Keratinocyte (primary cell): ENCODE measurements around the gene CECR2. TPM values are rescaled to one million over a fixed set of nuclear protein-coding genes. Genes with fewer than 3 reads are reported as not detected.

Experiments used
- DNase-seq: peaks from one replicate; pipeline ENCODE4 v3.0.0-alpha.2; 2011; ENCODE audit warnings: low read depth, missing footprints, low spot score
- FAIRE-seq: peaks from 2 replicates; lab custom pipeline; 2011; peaks lifted over from hg19 to GRCh38; lab: Jason Lieb, UNC
- H2AFZ ChIP-seq: 2 replicates; pipeline ENCODE4 v1.6.0; 2012; ENCODE audit warnings: low read length, control low read depth, inconsistent platforms; ENCODE audit not compliant: control insufficient read depth
- H3K27ac ChIP-seq: 2 replicates; pipeline ENCODE4 v1.5.1; 2011; ENCODE audit warnings: low read length; ENCODE audit not compliant: control insufficient read depth, insufficient read depth
- H3K27me3 ChIP-seq: 3 replicates; pipeline ENCODE4 v1.6.0; 2011; ENCODE audit warnings: low read length; ENCODE audit not compliant: control insufficient read depth, insufficient read depth; ENCODE audit errors: extremely low read depth
- H3K36me3 ChIP-seq, 2 experiments: 2 replicates in 1 of 2; 3 replicates in 1 of 2; pipeline ENCODE4 v1.5.1; 2011; ENCODE audit warnings: low read length in 2 of 2, mild to moderate bottlenecking in 1 of 2; ENCODE audit not compliant: control insufficient read depth in 2 of 2, insufficient read depth in 2 of 2; ENCODE audit errors: extremely low read depth in 1 of 2
- H3K4me1 ChIP-seq: 3 replicates; pipeline ENCODE4 v1.5.1; 2011; ENCODE audit warnings: low read length; ENCODE audit not compliant: control insufficient read depth, insufficient read depth; ENCODE audit errors: extremely low read depth
- H3K4me2 ChIP-seq: 3 replicates; pipeline ENCODE4 v1.6.0; 2011; ENCODE audit warnings: low read depth, low read length; ENCODE audit not compliant: control insufficient read depth, insufficient read depth; ENCODE audit errors: extremely low read depth
- H3K4me3 ChIP-seq, 3 experiments: fragments of 200-600 bp in 1 of 3; sonication (generic) in 1 of 3; 2 replicates in 2 of 3; 3 replicates in 1 of 3; pipeline ENCODE4 v1.5.1; 2011 to 2016; ENCODE audit warnings: low read length in 3 of 3, mild to moderate bottlenecking in 3 of 3, control low read depth in 2 of 3, inconsistent platforms in 1 of 3, low read depth in 1 of 3, mixed read lengths in 1 of 3, mixed run types in 1 of 3, moderate library complexity in 1 of 3; ENCODE audit not compliant: control insufficient read depth in 2 of 3, insufficient read depth in 2 of 3; ENCODE audit errors: extremely low read depth in 1 of 3
- H3K79me2 ChIP-seq: 2 replicates; pipeline ENCODE4 v1.6.0; 2012; ENCODE audit warnings: low read length; ENCODE audit not compliant: control insufficient read depth, insufficient read depth
- H3K9ac ChIP-seq: 3 replicates; pipeline ENCODE4 v1.6.0; 2011; ENCODE audit warnings: low read length; ENCODE audit not compliant: control insufficient read depth, insufficient read depth; ENCODE audit errors: extremely low read depth
- H3K9me1 ChIP-seq: 3 replicates; pipeline ENCODE4 v1.6.0; 2011; ENCODE audit warnings: low read length; ENCODE audit not compliant: control insufficient read depth, insufficient read depth; ENCODE audit errors: extremely low read depth
- H3K9me3 ChIP-seq: 2 replicates; pipeline ENCODE4 v1.5.1; 2012; ENCODE audit warnings: low read depth, low read length; ENCODE audit not compliant: control insufficient read depth
- H4K20me1 ChIP-seq: 3 replicates; pipeline ENCODE4 v1.6.0; 2011; ENCODE audit warnings: low read length; ENCODE audit not compliant: control insufficient read depth, insufficient read depth; ENCODE audit errors: extremely low read depth
- CTCF ChIP-seq, 3 experiments: IDR thresholded peaks in 1 of 3; conservative IDR thresholded peaks in 1 of 3; optimal IDR thresholded peaks in 1 of 3; 2 replicates in 2 of 3; 3 replicates in 1 of 3; pipeline versions ENCODE3 to v1.5.1; 2011; ENCODE audit warnings: low read length in 3 of 3, mild to moderate bottlenecking in 3 of 3, moderate library complexity in 2 of 3, control low read depth in 1 of 3, inconsistent platforms in 1 of 3; ENCODE audit not compliant: insufficient read depth in 2 of 3; ENCODE audit errors: extremely low read depth in 1 of 3
- EZH2 ChIP-seq: IDR thresholded peaks from one replicate; pipeline ENCODE4 v1.6.1; 2012; ENCODE audit warnings: inconsistent platforms, mild to moderate bottlenecking, low read length, moderate library complexity
- dilution Hi-C: fragments of 300-500 bp; cut with MboI; formaldehyde crosslinking; loops from one replicate; pipeline ENCODE4 v1.7.0; 2020; ENCODE audit warnings: low sequenced_read_pairs; ENCODE audit not compliant: extremely low pct_ligation_motif_present
- polyA plus RNA-seq, 5 experiments: library from polyadenylated mRNA; depleted of rRNA in 3 of 5; stranded (reverse) in 3 of 5; stranded (forward) in 1 of 5; unstranded in 1 of 5; fragments of >200 nt; gene quantifications; 1 replicate in 1 of 5; 2 replicates in 3 of 5; 3 replicates in 1 of 5; pipeline versions ENCODE4 v1.2.1 to v1.2.3, GENCODE V29; 2011 to 2012; ENCODE audit warnings: missing spikeins in 2 of 5, low read depth in 1 of 5, low replicate concordance in 1 of 5

Gene CECR2
- polyA plus RNA-seq, 1 donor (not counting 4 experiments of a cell fraction or from before 2014, with no cell fraction given), result not detected

GRCh38 chr22:17549183-17549582, 179.9 kb downstream of the CECR2 start:
- dilution Hi-C loops, result no loop called here
- H3K4me2 ChIP-seq, result no peak overlapping the region
- DNase-seq, result no peak
- no peaks in the 10 kb centered on the region for H3K9me3 ChIP-seq
- H3K36me3 ChIP-seq, result no peaks in the 10 kb centered on the region
- H3K9me1 ChIP-seq, result no peaks in the 10 kb centered on the region
- TF ChIP-seq EZH2 (no peak), CTCF (optimal IDR thresholded peaks at IDR 0.05 in 1 of 3, IDR thresholded peaks at IDR 0.05 in 1 of 3, conservative IDR thresholded peaks at IDR 0.05 in 1 of 3; ENCODE audit: extremely low read depth in 1 of 3, insufficient read depth in 2 of 3, low read length in 3 of 3) (no peak)
- no peaks in the 10 kb centered on the region for H3K79me2 ChIP-seq
- H3K27me3 ChIP-seq, result no peaks in the 10 kb centered on the region
- no peak for FAIRE-seq
- H3K9ac ChIP-seq, result no peak overlapping the region
- no peak overlapping the region for H3K4me3 ChIP-seq
- no peaks in the 10 kb centered on the region for H4K20me1 ChIP-seq
- no peaks in the 10 kb centered on the region for H3K4me1 ChIP-seq
- H3K27ac ChIP-seq, result no peak overlapping the region
- no peak overlapping the region for H2AFZ ChIP-seq

- H4K20me1 ChIP-seq, result no peaks in the 10 kb centered on the region
- H3K79me2 ChIP-seq, result no peaks in the 10 kb centered on the region
- no peaks in the 10 kb centered on the region for H3K9me1 ChIP-seq
- no peak overlapping the region for H3K4me3 ChIP-seq
- H3K36me3 ChIP-seq, result no peaks in the 10 kb centered on the region
- FAIRE-seq, result no peak
- H3K27ac ChIP-seq, result no peak overlapping the region
- no peaks in the 10 kb centered on the region for H3K27me3 ChIP-seq
- H3K4me2 ChIP-seq, result no peak overlapping the region
- TF ChIP-seq EZH2 (no peak), CTCF (optimal IDR thresholded peaks at IDR 0.05 in 1 of 3, IDR thresholded peaks at IDR 0.05 in 1 of 3, conservative IDR thresholded peaks at IDR 0.05 in 1 of 3; ENCODE audit: extremely low read depth in 1 of 3, insufficient read depth in 2 of 3, low read length in 3 of 3) (no peak)
- no peak overlapping the region for H2AFZ ChIP-seq
- no peaks in the 10 kb centered on the region for H3K4me1 ChIP-seq
- no peak for DNase-seq
- no peak overlapping the region for H3K9ac ChIP-seq
- dilution Hi-C loops, result no loop called here
- H3K9me3 ChIP-seq, result no peaks in the 10 kb centered on the region
Observed at GRCh38 chr22:17549655-17550054, 180.4 kb downstream of the CECR2 start.
